PC-3 (cell line): ENCODE results near the gene EFCAB14. TPM values are rescaled to one million over a fixed set of nuclear protein-coding genes. Genes with fewer than 3 reads are reported as not detected.
"Not testable (repeated sequence)": the region's sequence is repeated elsewhere in the genome, so short reads cannot be mapped to it uniquely, and the experiment has no call there.

Experiments
- ATAC-seq: fragments of 200-7000 bp; cut with Tn5 transposase; 2 replicates; pipeline ENCODE4 v1.9.1; 2020; ENCODE audit warnings: mild to moderate bottlenecking, moderate library complexity
- BruUV-seq: library from RNA; stranded (reverse); fragments of 400-500 nt; replicated peaks from 2 replicates; lab custom pipeline; 2021; lab: Mats Ljungman, UMichigan
- CTCF ChIA-PET: fragments of 300-600 bp; sonication (Branson Sonifier 250); formaldehyde crosslinking; loops from one replicate; lab custom pipeline; 2022; ENCODE audit warnings: antibody characterized with exemption; lab: Charles Lee
- POLR2A ChIA-PET: fragments of 300-600 bp; sonication (Branson Sonifier 250); formaldehyde crosslinking; loops from one replicate; lab custom pipeline; 2022; ENCODE audit warnings: antibody characterized with exemption; ENCODE audit not compliant: unreplicated experiment; lab: Charles Lee
- DNase-seq: peaks from one replicate; pipeline ENCODE4 v3.0.0-alpha.2; 2015
- H2AFZ ChIP-seq: fragments of 300-600 bp; sonication (generic); 2 replicates; pipeline ENCODE4 v1.6.0; 2016; ENCODE audit warnings: antibody characterized with exemption, low read length
- H3F3A ChIP-seq: fragments of 300-600 bp; sonication (generic); one replicate; pipeline ENCODE4 v1.6.0; 2017; ENCODE audit warnings: antibody characterized with exemption, low read length, control low read depth, mild to moderate bottlenecking; ENCODE audit not compliant: unreplicated experiment
- H3K27ac ChIP-seq: fragments of 300-600 bp; sonication (generic); 2 replicates; pipeline ENCODE4 v1.5.1; 2016; ENCODE audit warnings: mild to moderate bottlenecking, low read length
- H3K27me3 ChIP-seq: fragments of 300-600 bp; sonication (generic); 2 replicates; pipeline ENCODE4 v1.6.1; 2016; ENCODE audit warnings: low read length, mixed read lengths
- H3K36me3 ChIP-seq: fragments of 300-600 bp; sonication (generic); 2 replicates; pipeline ENCODE4 v1.6.1; 2016; ENCODE audit warnings: low read depth, mixed run types, low read length, mixed read lengths
- H3K4me1 ChIP-seq: fragments of 300-600 bp; sonication (generic); 2 replicates; pipeline ENCODE4 v1.5.1; 2016; ENCODE audit warnings: low read length; ENCODE audit not compliant: insufficient read depth
- H3K4me2 ChIP-seq: fragments of 300-600 bp; sonication (generic); 2 replicates; pipeline ENCODE4 v1.6.0; 2016; ENCODE audit warnings: low read length
- H3K4me3 ChIP-seq: fragments of 300-600 bp; sonication (generic); 2 replicates; pipeline ENCODE4 v1.5.1; 2016; ENCODE audit warnings: mild to moderate bottlenecking, low read length, mixed read lengths
- H3K79me2 ChIP-seq: fragments of 300-600 bp; sonication (generic); 2 replicates; pipeline ENCODE4 v1.6.1; 2017; ENCODE audit warnings: low read length, mixed read lengths
- H3K9ac ChIP-seq: fragments of 300-600 bp; sonication (generic); 2 replicates; pipeline ENCODE4 v1.6.0; 2016; ENCODE audit warnings: mild to moderate bottlenecking, low read length
- H3K9me2 ChIP-seq: fragments of 300-600 bp; sonication (generic); replicated peaks from 2 replicates; pipeline ENCODE4 v1.6.1; 2016; ENCODE audit warnings: mixed run types, low read length, mixed read lengths
- H3K9me3 ChIP-seq: fragments of 300-600 bp; sonication (generic); 2 replicates; pipeline ENCODE4 v1.6.1; 2016; ENCODE audit warnings: low read length, mixed read lengths
- H4K20me1 ChIP-seq: fragments of 300-600 bp; sonication (generic); 2 replicates; pipeline ENCODE4 v1.6.1; 2016; ENCODE audit warnings: low read length, mixed read lengths
- CTCF ChIP-seq: fragments of 300-600 bp; sonication (generic); conservative IDR thresholded peaks from 2 replicates; pipeline ENCODE4 v1.5.1; 2017; ENCODE audit warnings: antibody characterized with exemption, low read depth, mild to moderate bottlenecking, low read length
- EZH2 ChIP-seq: fragments of 300-600 bp; sonication (generic); IDR thresholded peaks from one replicate; pipeline ENCODE4 v1.6.1; 2017; ENCODE audit warnings: antibody characterized with exemption, mild to moderate bottlenecking, low read length; ENCODE audit not compliant: unreplicated experiment
- EZH2phosphoT487 ChIP-seq: fragments of 300-600 bp; sonication (generic); IDR thresholded peaks from 2 replicates; pipeline ENCODE4 v1.6.1; 2018; ENCODE audit warnings: mild to moderate bottlenecking, antibody characterized with exemption, low read length, borderline replicate concordance
- intact Hi-C: fragments of 100-400 bp; cut with micrococcal nuclease; formaldehyde crosslinking; loops from 2 replicates; pipeline ENCODE4 v1.9.0; 2023
- total RNA-seq: library from RNA; depleted of rRNA; stranded (reverse); fragments of >200 nt; gene quantifications from 2 replicates; pipeline ENCODE4 v1.2.3, GENCODE V29; 2014

The EFCAB14 gene
- total RNA-seq, 1 experiment from 2014 or later, result 45.7 TPM

GRCh38 chr1:46757247-46757955, 38.5 kb upstream of the EFCAB14 start:
- no peak for TF ChIP-seq EZH2
- no peak for TF ChIP-seq EZH2phosphoT487
- TF ChIP-seq CTCF, result no peak
- H3K27ac ChIP-seq, result peak overlapping the region; percentile 67
- no peaks in the 10 kb centered on the region for H3K9me3 ChIP-seq
- H3K4me2 ChIP-seq, result peak overlapping the region; percentile 79
- H4K20me1 ChIP-seq, result no peaks in the 10 kb centered on the region
- H3F3A ChIP-seq, result no peaks in the 10 kb centered on the region
- H3K27me3 ChIP-seq, result no peaks in the 10 kb centered on the region
- no peaks in the 10 kb centered on the region for H3K9me2 ChIP-seq
- intact Hi-C loops, result no loop called here
- peak overlapping the region; percentile 12; the same call in 1 of the 2 replicates for H2AFZ ChIP-seq
- DNase-seq (peak; percentile 80), ATAC-seq (peak; percentile 88)
- H3K4me1 ChIP-seq, result peaks cover 27% of the 10 kb centered on the region
- no peaks in the 10 kb centered on the region for H3K79me2 ChIP-seq
- ChIA-PET POLR2A (no interaction called here), CTCF (interaction anchor here (0.6 to 0.8 kb wide), 3 partner anchors 9 to 418 kb away, joined by 3 read pairs; no protein-coding TSS in a partner anchor)
- H3K9ac ChIP-seq, result no peak overlapping the region
- H3K36me3 ChIP-seq, result no peaks in the 10 kb centered on the region
- peak overlapping the region; percentile 40 for H3K4me3 ChIP-seq
- BruUV-seq, result no TSS peak

- Histone ChIP-seq H3K79me2 (no peaks in the 10 kb centered on the region), H3K9me2 (no peaks in the 10 kb centered on the region), H2AFZ (no peak overlapping the region), H3K4me1 (peaks cover 32% of the 10 kb centered on the region), H3F3A (no peaks in the 10 kb centered on the region), H3K9ac (no peak overlapping the region), H3K4me2 (no peak overlapping the region), H3K4me3 (no peak overlapping the region), H3K9me3 (no peaks in the 10 kb centered on the region), H3K36me3 (no peaks in the 10 kb centered on the region), H3K27me3 (no peaks in the 10 kb centered on the region), H3K27ac (no peak overlapping the region), H4K20me1 (no peaks in the 10 kb centered on the region)
- ChIA-PET CTCF (no interaction called here), POLR2A (no interaction called here)
- ATAC-seq (no peak), DNase-seq (no peak)
- TF ChIP-seq EZH2 (no peak), EZH2phosphoT487 (no peak), CTCF (no peak)
- no TSS peak for BruUV-seq
- intact Hi-C loops, result no loop called here
These were observed 36.2 kb upstream of the EFCAB14 start for GRCh38 chr1:46755121-46755520.

- H3K27ac ChIP-seq, H3K36me3 ChIP-seq, H3K9me3 ChIP-seq, CTCF ChIA-PET, H3K9me2 ChIP-seq, H4K20me1 ChIP-seq, ATAC-seq, H3F3A ChIP-seq, H3K9ac ChIP-seq, DNase-seq, H3K4me3 ChIP-seq, H3K4me2 ChIP-seq, intact Hi-C loops, H3K79me2 ChIP-seq, POLR2A ChIA-PET, H2AFZ ChIP-seq, H3K27me3 ChIP-seq, BruUV-seq: not testable (repeated sequence)
- peaks cover 36% of the 10 kb centered on the region for H3K4me1 ChIP-seq
These were observed 35.8 kb upstream of the EFCAB14 start for GRCh38 chr1:46754707-46755106.
